Transverse colon (tissue), 3 donors: Measurements from ENCODE around the gene TENM4.

Experiments
- POLR2A ChIP-seq: fragments of 450-650 bp; IDR thresholded peaks from one replicate; pipeline ENCODE4 v1.6.1; 2016; ENCODE audit warnings: antibody characterized with exemption, mild to moderate bottlenecking, moderate library complexity
- TF ChIP-seq, protein P1 (sequence below), 5 experiments: fragments of 200-600 bp in 3 of 5; fragments of 450-650 bp in 2 of 5; sonication (generic) in 3 of 5; IDR thresholded peaks; 1 replicate in 2 of 5; 2 replicates in 3 of 5; pipeline ENCODE4 v1.5.1; 2016 to 2017; ENCODE audit warnings: antibody characterized with exemption in 5 of 5, inconsistent platforms in 3 of 5, mild to moderate bottlenecking in 2 of 5, moderate library complexity in 1 of 5

DNA sequence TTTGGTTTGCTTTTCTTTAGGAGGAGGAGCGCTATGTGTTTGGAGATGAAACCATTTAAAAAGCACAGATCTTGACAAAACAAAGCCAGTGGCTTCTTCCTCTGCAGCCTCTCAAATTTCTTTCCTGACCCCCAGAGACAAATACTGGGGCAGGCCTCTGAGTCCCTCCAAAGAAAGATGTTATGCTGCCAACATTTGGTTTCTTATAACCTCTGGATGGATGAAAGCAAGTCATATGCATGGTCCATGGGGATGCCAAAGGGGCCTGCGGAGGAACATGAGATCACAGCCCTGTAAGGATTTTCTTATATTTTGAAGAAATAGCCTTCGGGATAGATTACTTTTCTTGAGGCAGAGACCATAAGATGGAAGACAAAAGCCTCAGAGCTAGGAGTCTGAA lies 179.1 kb downstream of the TENM4 start:
- TF ChIP-seq, protein P1, sequence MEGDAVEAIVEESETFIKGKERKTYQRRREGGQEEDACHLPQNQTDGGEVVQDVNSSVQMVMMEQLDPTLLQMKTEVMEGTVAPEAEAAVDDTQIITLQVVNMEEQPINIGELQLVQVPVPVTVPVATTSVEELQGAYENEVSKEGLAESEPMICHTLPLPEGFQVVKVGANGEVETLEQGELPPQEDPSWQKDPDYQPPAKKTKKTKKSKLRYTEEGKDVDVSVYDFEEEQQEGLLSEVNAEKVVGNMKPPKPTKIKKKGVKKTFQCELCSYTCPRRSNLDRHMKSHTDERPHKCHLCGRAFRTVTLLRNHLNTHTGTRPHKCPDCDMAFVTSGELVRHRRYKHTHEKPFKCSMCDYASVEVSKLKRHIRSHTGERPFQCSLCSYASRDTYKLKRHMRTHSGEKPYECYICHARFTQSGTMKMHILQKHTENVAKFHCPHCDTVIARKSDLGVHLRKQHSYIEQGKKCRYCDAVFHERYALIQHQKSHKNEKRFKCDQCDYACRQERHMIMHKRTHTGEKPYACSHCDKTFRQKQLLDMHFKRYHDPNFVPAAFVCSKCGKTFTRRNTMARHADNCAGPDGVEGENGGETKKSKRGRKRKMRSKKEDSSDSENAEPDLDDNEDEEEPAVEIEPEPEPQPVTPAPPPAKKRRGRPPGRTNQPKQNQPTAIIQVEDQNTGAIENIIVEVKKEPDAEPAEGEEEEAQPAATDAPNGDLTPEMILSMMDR (IDR thresholded peaks at IDR 0.05), result no peak
- TF ChIP-seq POLR2A, result no peak
